ENCODE measurements around the gene PSMB11.

Gene PSMB11

GRCh38 chr14:23060536-23061260 lies 18.7 kb downstream of the PSMB11 start:
- DNase-seq: no peak

GRCh38 chr14:23062002-23062401 lies 20.0 kb downstream of the PSMB11 start:
- no peak for DNase-seq

GRCh38 chr14:23063601-23064000 lies 21.6 kb downstream of the PSMB11 start:
- DNase-seq: no peak

- no peak for DNase-seq
Measured at GRCh38 chr14:23066368-23066767, 24.4 kb downstream of the PSMB11 start.

- DNase-seq: no peak
Measured at GRCh38 chr14:23066855-23067744, 25.1 kb downstream of the PSMB11 start.

- no peak for DNase-seq
Measured at GRCh38 chr14:23067847-23068788, 26.1 kb downstream of the PSMB11 start.

- DNase-seq: peak; percentile 86
Measured at GRCh38 chr14:23068789-23069412, 26.9 kb downstream of the PSMB11 start.

- no peak for DNase-seq
Measured at GRCh38 chr14:23069413-23069806, 27.4 kb downstream of the PSMB11 start.

GRCh38 chr14:23070262-23071129 lies 28.5 kb downstream of the PSMB11 start:
- no peak for DNase-seq

- DNase-seq: peak; percentile 82
Measured at GRCh38 chr14:23071244-23071920, 29.4 kb downstream of the PSMB11 start.

GRCh38 chr14:23071921-23072539 lies 30.0 kb downstream of the PSMB11 start:
- no peak for DNase-seq

- no peak for DNase-seq
Measured at GRCh38 chr14:23074906-23075305, 32.9 kb downstream of the PSMB11 start.

- peak; percentile 61 for DNase-seq
Measured at GRCh38 chr14:23076785-23077408, 34.9 kb downstream of the PSMB11 start.

GRCh38 chr14:23077962-23078361 lies 36.0 kb downstream of the PSMB11 start:
- no peak for DNase-seq

GRCh38 chr14:23078692-23079116 lies 36.7 kb downstream of the PSMB11 start:
- DNase-seq: no peak

GRCh38 chr14:23079716-23080115 lies 37.7 kb downstream of the PSMB11 start:
- DNase-seq: no peak

- DNase-seq: no peak
Measured at GRCh38 chr14:23080474-23080873, 38.5 kb downstream of the PSMB11 start.

GRCh38 chr14:23085458-23085857 lies 43.4 kb downstream of the PSMB11 start:
- DNase-seq: no peak

GRCh38 chr14:23086565-23086964 lies 44.6 kb downstream of the PSMB11 start:
- DNase-seq: no peak

Data from CD4-positive, alpha-beta T cell treated with Interleukin-10 for 1 hour (primary cell).